Activated CD8-positive, alpha-beta T cell treated with anti-CD3 and anti-CD28 coated beads for 36 hours (primary cell): Measurements from ENCODE around the gene SPOP. TPM values are rescaled to one million over a fixed set of nuclear protein-coding genes. Genes with fewer than 3 reads are reported as not detected.

Experiments used
- ATAC-seq: fragments of 200-7000 bp; cut with Tn5 transposase; one replicate; pipeline ENCODE4 v1.10.0; 2021; ENCODE audit warnings: mild to moderate bottlenecking, moderate library complexity
- CTCF ChIA-PET: fragments of 350-600 bp; sonication (Branson Sonifier 250); formaldehyde crosslinking; loops from one replicate; lab custom pipeline; 2021; ENCODE audit warnings: antibody characterized with exemption; lab: Charles Lee
- POLR2A ChIA-PET: fragments of 350-600 bp; sonication (Branson Sonifier 250); formaldehyde crosslinking; loops from one replicate; lab custom pipeline; 2021; ENCODE audit warnings: antibody characterized with exemption; lab: Charles Lee
- DNase-seq: peaks from one replicate; pipeline ENCODE4 v3.0.0-alpha.2; 2020
- H3K27ac Mint-ChIP-seq: one replicate; pipeline ENCODE4 v1.8.0; 2021; ENCODE audit warnings: mild to moderate bottlenecking, mixed read lengths
- H3K27me3 Mint-ChIP-seq: one replicate; pipeline ENCODE4 v1.8.0; 2021; ENCODE audit warnings: mixed read lengths
- H3K36me3 Mint-ChIP-seq: one replicate; pipeline ENCODE4 v1.8.0; 2021; ENCODE audit warnings: low read depth, mixed read lengths
- H3K4me1 Mint-ChIP-seq: one replicate; pipeline ENCODE4 v1.8.0; 2021; ENCODE audit warnings: low read depth, mixed read lengths
- H3K4me3 Mint-ChIP-seq: one replicate; pipeline ENCODE4 v1.8.0; 2021; ENCODE audit warnings: mild to moderate bottlenecking, moderate library complexity, mixed read lengths
- H3K9me3 Mint-ChIP-seq: one replicate; pipeline ENCODE4 v1.8.0; 2021; ENCODE audit warnings: mixed read lengths
- CTCF ChIP-seq: fragments of 200-600 bp; IDR thresholded peaks from one replicate; pipeline ENCODE4 v1.8.0; 2022; ENCODE audit warnings: antibody characterized with exemption, mild to moderate bottlenecking
- intact Hi-C: fragments of 100-400 bp; cut with micrococcal nuclease; formaldehyde crosslinking; loops from one replicate; pipeline ENCODE4 v1.10.0; 2022
- total RNA-seq, 2 experiments: library from RNA; stranded (reverse); gene quantifications; one replicate each; pipeline ENCODE4 v1.2.3, GENCODE V29; 2021

The SPOP gene
- total RNA-seq, 2 experiments from 2014 or later, result 61.6 to 63.5 TPM

- POLR2A ChIA-PET, result no interaction called here
- CTCF ChIA-PET, result interaction anchor here (1.4 kb wide), 2 partner anchors 25 to 114 kb away, joined by 3 to 5 read pairs; no protein-coding TSS in a partner anchor
- no peaks in the 10 kb centered on the region for H3K36me3 Mint-ChIP-seq
- H3K27ac Mint-ChIP-seq, result no peak overlapping the region
- no peaks in the 10 kb centered on the region for H3K9me3 Mint-ChIP-seq
- no peak overlapping the region for H3K4me3 Mint-ChIP-seq
- peaks cover 17% of the 10 kb centered on the region for H3K27me3 Mint-ChIP-seq
- DNase-seq (no peak), ATAC-seq (no peak)
- H3K4me1 Mint-ChIP-seq, result peaks cover 8% of the 10 kb centered on the region
- intact Hi-C loops, result no loop called here
- TF ChIP-seq CTCF, result no peak
Measured at GRCh38 chr17:49581648-49581998, 96.3 kb downstream of the SPOP start.

GRCh38 chr17:49580981-49581647 lies 96.8 kb downstream of the SPOP start:
- H3K27me3 Mint-ChIP-seq, result peaks cover 20% of the 10 kb centered on the region
- ATAC-seq, result no peak
- no peak for TF ChIP-seq CTCF
- ChIA-PET CTCF (interaction anchor here (0.9 to 1.4 kb wide), 2 partner anchors 110 to 115 kb away, joined by 3 read pairs; no protein-coding TSS in a partner anchor), POLR2A (no interaction called here)
- H3K27ac Mint-ChIP-seq, result no peak overlapping the region
- no peaks in the 10 kb centered on the region for H3K9me3 Mint-ChIP-seq
- H3K4me1 Mint-ChIP-seq, result peaks cover 8% of the 10 kb centered on the region
- H3K36me3 Mint-ChIP-seq, result no peaks in the 10 kb centered on the region
- intact Hi-C loops, result no loop called here
- H3K4me3 Mint-ChIP-seq, result no peak overlapping the region
- DNase-seq, result no peak

- Mint-ChIP-seq H3K4me3 (no peak overlapping the region), H3K36me3 (no peaks in the 10 kb centered on the region), H3K27me3 (peaks cover 23% of the 10 kb centered on the region), H3K27ac (no peak overlapping the region), H3K4me1 (peaks cover 8% of the 10 kb centered on the region), H3K9me3 (no peaks in the 10 kb centered on the region)
- intact Hi-C loops, result no loop called here
- ATAC-seq (no peak), DNase-seq (no peak)
- POLR2A ChIA-PET, result interaction anchor here (0.8 to 1.0 kb wide), 2 partner anchors 48 to 268 kb away, joined by 3 read pairs; no protein-coding TSS in a partner anchor
- CTCF ChIA-PET, result interaction anchor here (0.9 to 2.0 kb wide), 4 partner anchors 12 to 116 kb away, joined by 3 to 9 read pairs (median 4); no protein-coding TSS in a partner anchor
- no peak for TF ChIP-seq CTCF
Measured at GRCh38 chr17:49580055-49580721, 97.7 kb downstream of the SPOP start.

- POLR2A ChIA-PET, result interaction anchor here (0.6 to 1.0 kb wide), 2 partner anchors 35 to 49 kb away, joined by 3 read pairs; no protein-coding TSS in a partner anchor
- no peak for DNase-seq
- H3K9me3 Mint-ChIP-seq, result no peaks in the 10 kb centered on the region
- CTCF ChIA-PET, result interaction anchor here (1.3 to 2.0 kb wide), 2 partner anchors 12 to 23 kb away, joined by 4 to 9 read pairs; no protein-coding TSS in a partner anchor
- no peak overlapping the region for H3K4me3 Mint-ChIP-seq
- no peak for ATAC-seq
- intact Hi-C loops, result loop anchor here (10.0 kb wide), 3 partner anchors 205 to 415 kb away; partner anchors contain the start of genes DLX3 and KAT7
- H3K36me3 Mint-ChIP-seq, result no peaks in the 10 kb centered on the region
- peaks cover 25% of the 10 kb centered on the region for H3K27me3 Mint-ChIP-seq
- TF ChIP-seq CTCF, result no peak
- H3K27ac Mint-ChIP-seq, result no peak overlapping the region
- peaks cover 8% of the 10 kb centered on the region for H3K4me1 Mint-ChIP-seq
Measured at GRCh38 chr17:49579522-49579921, 98.4 kb downstream of the SPOP start.
